Keratinocyte (primary cell): Measurements from ENCODE around the gene TEFM. TPM values are rescaled to one million over a fixed set of nuclear protein-coding genes. Genes with fewer than 3 reads are reported as not detected.

Experiments
- DNase-seq: peaks from one replicate; pipeline ENCODE4 v3.0.0-alpha.2; 2011; ENCODE audit warnings: low read depth, missing footprints, low spot score
- FAIRE-seq: peaks from 2 replicates; lab custom pipeline; 2011; peaks lifted over from hg19 to GRCh38; lab: Jason Lieb, UNC
- H2AFZ ChIP-seq: 2 replicates; pipeline ENCODE4 v1.6.0; 2012; ENCODE audit warnings: low read length, control low read depth, inconsistent platforms; ENCODE audit not compliant: control insufficient read depth
- H3K27ac ChIP-seq: 2 replicates; pipeline ENCODE4 v1.5.1; 2011; ENCODE audit warnings: low read length; ENCODE audit not compliant: control insufficient read depth, insufficient read depth
- H3K27me3 ChIP-seq: 3 replicates; pipeline ENCODE4 v1.6.0; 2011; ENCODE audit warnings: low read length; ENCODE audit not compliant: control insufficient read depth, insufficient read depth; ENCODE audit errors: extremely low read depth
- H3K36me3 ChIP-seq, 2 experiments: 2 replicates in 1 of 2; 3 replicates in 1 of 2; pipeline ENCODE4 v1.5.1; 2011; ENCODE audit warnings: low read length in 2 of 2, mild to moderate bottlenecking in 1 of 2; ENCODE audit not compliant: control insufficient read depth in 2 of 2, insufficient read depth in 2 of 2; ENCODE audit errors: extremely low read depth in 1 of 2
- H3K4me1 ChIP-seq: 3 replicates; pipeline ENCODE4 v1.5.1; 2011; ENCODE audit warnings: low read length; ENCODE audit not compliant: control insufficient read depth, insufficient read depth; ENCODE audit errors: extremely low read depth
- H3K4me2 ChIP-seq: 3 replicates; pipeline ENCODE4 v1.6.0; 2011; ENCODE audit warnings: low read depth, low read length; ENCODE audit not compliant: control insufficient read depth, insufficient read depth; ENCODE audit errors: extremely low read depth
- H3K4me3 ChIP-seq, 3 experiments: fragments of 200-600 bp in 1 of 3; sonication (generic) in 1 of 3; 2 replicates in 2 of 3; 3 replicates in 1 of 3; pipeline ENCODE4 v1.5.1; 2011 to 2016; ENCODE audit warnings: low read length in 3 of 3, mild to moderate bottlenecking in 3 of 3, control low read depth in 2 of 3, inconsistent platforms in 1 of 3, low read depth in 1 of 3, mixed read lengths in 1 of 3, mixed run types in 1 of 3, moderate library complexity in 1 of 3; ENCODE audit not compliant: control insufficient read depth in 2 of 3, insufficient read depth in 2 of 3; ENCODE audit errors: extremely low read depth in 1 of 3
- H3K79me2 ChIP-seq: 2 replicates; pipeline ENCODE4 v1.6.0; 2012; ENCODE audit warnings: low read length; ENCODE audit not compliant: control insufficient read depth, insufficient read depth
- H3K9ac ChIP-seq: 3 replicates; pipeline ENCODE4 v1.6.0; 2011; ENCODE audit warnings: low read length; ENCODE audit not compliant: control insufficient read depth, insufficient read depth; ENCODE audit errors: extremely low read depth
- H3K9me1 ChIP-seq: 3 replicates; pipeline ENCODE4 v1.6.0; 2011; ENCODE audit warnings: low read length; ENCODE audit not compliant: control insufficient read depth, insufficient read depth; ENCODE audit errors: extremely low read depth
- H3K9me3 ChIP-seq: 2 replicates; pipeline ENCODE4 v1.5.1; 2012; ENCODE audit warnings: low read depth, low read length; ENCODE audit not compliant: control insufficient read depth
- H4K20me1 ChIP-seq: 3 replicates; pipeline ENCODE4 v1.6.0; 2011; ENCODE audit warnings: low read length; ENCODE audit not compliant: control insufficient read depth, insufficient read depth; ENCODE audit errors: extremely low read depth
- CTCF ChIP-seq, 3 experiments: IDR thresholded peaks in 1 of 3; conservative IDR thresholded peaks in 1 of 3; optimal IDR thresholded peaks in 1 of 3; 2 replicates in 2 of 3; 3 replicates in 1 of 3; pipeline versions ENCODE3 to v1.5.1; 2011; ENCODE audit warnings: low read length in 3 of 3, mild to moderate bottlenecking in 3 of 3, moderate library complexity in 2 of 3, control low read depth in 1 of 3, inconsistent platforms in 1 of 3; ENCODE audit not compliant: insufficient read depth in 2 of 3; ENCODE audit errors: extremely low read depth in 1 of 3
- EZH2 ChIP-seq: IDR thresholded peaks from one replicate; pipeline ENCODE4 v1.6.1; 2012; ENCODE audit warnings: inconsistent platforms, mild to moderate bottlenecking, low read length, moderate library complexity
- dilution Hi-C: fragments of 300-500 bp; cut with MboI; formaldehyde crosslinking; loops from one replicate; pipeline ENCODE4 v1.7.0; 2020; ENCODE audit warnings: low sequenced_read_pairs; ENCODE audit not compliant: extremely low pct_ligation_motif_present
- polyA plus RNA-seq, 5 experiments: library from polyadenylated mRNA; depleted of rRNA in 3 of 5; stranded (reverse) in 3 of 5; stranded (forward) in 1 of 5; unstranded in 1 of 5; fragments of >200 nt; gene quantifications; 1 replicate in 1 of 5; 2 replicates in 3 of 5; 3 replicates in 1 of 5; pipeline versions ENCODE4 v1.2.1 to v1.2.3, GENCODE V29; 2011 to 2012; ENCODE audit warnings: missing spikeins in 2 of 5, low read depth in 1 of 5, low replicate concordance in 1 of 5

Gene TEFM
- polyA plus RNA-seq, 1 donor (not counting 4 experiments of a cell fraction or from before 2014, with no cell fraction given): 16.9 TPM

- H3K4me3 ChIP-seq: peak within 1 kb of the TSS; percentile 32 to 56 (median 48)
- FAIRE-seq: no peak
- DNase-seq: no peak
- H3K79me2 ChIP-seq: no peaks in the 10 kb centered on the region
- H3K4me1 ChIP-seq: peaks cover 4% of the 10 kb centered on the region
- H2AFZ ChIP-seq: peak within 1 kb of the TSS; percentile 29
- H3K9me1 ChIP-seq: no peaks in the 10 kb centered on the region
- H3K4me2 ChIP-seq: peak within 1 kb of the TSS; percentile 78
- H4K20me1 ChIP-seq: no peaks in the 10 kb centered on the region
- H3K27me3 ChIP-seq: peaks cover 38% of the 10 kb centered on the region
- H3K27ac ChIP-seq: no peak within 1 kb of the TSS
- TF ChIP-seq CTCF (optimal IDR thresholded peaks at IDR 0.05 in 1 of 3, IDR thresholded peaks at IDR 0.05 in 1 of 3, conservative IDR thresholded peaks at IDR 0.05 in 1 of 3; ENCODE audit: extremely low read depth in 1 of 3, insufficient read depth in 2 of 3, low read length in 3 of 3): no peak
- peak; percentile 72 for TF ChIP-seq EZH2
- no peak within 1 kb of the TSS for H3K9ac ChIP-seq
- no peaks in the 10 kb centered on the region for H3K9me3 ChIP-seq
- dilution Hi-C loops: no loop called here
- H3K36me3 ChIP-seq: no peaks in the 10 kb centered on the region
Measured at GRCh38 chr17:30921544-30922196, 15.6 kb upstream of the TEFM start, which contains the start of gene ADAP2. ADAP2 (plus strand) TSS chr17:30921945; CDS start chr17:30922015, 70 bp downstream.

GRCh38 chr17:30920683-30921543, 14.9 kb upstream of the TEFM start:
- no peaks in the 10 kb centered on the region for H3K79me2 ChIP-seq
- H3K36me3 ChIP-seq: no peaks in the 10 kb centered on the region
- H3K27me3 ChIP-seq: peaks cover 38% of the 10 kb centered on the region
- FAIRE-seq: peak; percentile 39
- H3K4me1 ChIP-seq: peaks cover 4% of the 10 kb centered on the region
- H3K9me3 ChIP-seq: no peaks in the 10 kb centered on the region
- peak overlapping the region; percentile 78 for H3K4me2 ChIP-seq
- H3K9me1 ChIP-seq: no peaks in the 10 kb centered on the region
- no peak overlapping the region for H3K27ac ChIP-seq
- no peak for TF ChIP-seq EZH2
- no peak for TF ChIP-seq CTCF (optimal IDR thresholded peaks at IDR 0.05 in 1 of 3, IDR thresholded peaks at IDR 0.05 in 1 of 3, conservative IDR thresholded peaks at IDR 0.05 in 1 of 3; ENCODE audit: extremely low read depth in 1 of 3, insufficient read depth in 2 of 3, low read length in 3 of 3)
- no peaks in the 10 kb centered on the region for H4K20me1 ChIP-seq
- no peak overlapping the region for H3K4me3 ChIP-seq
- H3K9ac ChIP-seq: no peak overlapping the region
- dilution Hi-C loops: no loop called here
- no peak overlapping the region for H2AFZ ChIP-seq
- DNase-seq: no peak
